Measurements from ENCODE around the gene CCR7.

DNA sequence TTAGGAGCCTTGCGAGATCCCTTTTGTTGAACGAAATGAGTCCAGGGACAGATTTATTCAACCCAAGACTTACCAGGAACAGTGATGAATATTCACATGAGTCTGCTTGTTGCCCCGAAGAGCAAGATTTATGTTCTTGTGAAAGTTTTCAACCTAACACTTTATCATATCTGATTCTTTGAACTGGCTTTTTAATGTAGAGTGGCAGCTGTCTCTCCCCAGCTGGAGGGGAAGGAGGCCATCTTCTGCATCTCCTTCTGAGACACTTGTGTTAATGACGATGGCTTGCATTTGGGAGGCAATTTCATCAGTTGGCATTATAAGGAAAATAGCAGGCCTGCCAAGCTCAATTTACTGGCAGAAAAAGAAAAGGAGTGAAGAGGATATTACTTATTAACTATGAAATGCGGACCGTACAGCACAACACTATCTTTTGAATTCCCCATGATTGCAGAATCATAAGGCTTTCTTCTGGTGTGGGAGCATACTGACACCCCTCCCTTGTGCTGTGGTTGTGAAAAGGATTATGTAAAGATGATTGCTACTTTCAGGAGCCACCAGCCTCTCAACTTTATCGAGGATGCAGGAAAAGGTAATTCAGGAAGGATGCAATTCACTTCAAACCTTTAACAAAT, 46.7 kb upstream of the CCR7 start:
- no peak for TF ChIP-seq CTCF (IDR thresholded peaks at IDR 0.05)
- TF ChIP-seq POLR2A (IDR thresholded peaks at IDR 0.05) = no peak
